HG02852 (cell line): ENCODE measurements around the gene CDH23.
"Not testable (repeated sequence)": the region's sequence is repeated elsewhere in the genome, so short reads cannot be mapped to it uniquely, and the experiment has no call there.

Experiments
- ATAC-seq: cut with Tn5 transposase; IDR thresholded peaks from one replicate; pipeline ENCODE4 v1.9.1; 2021; ENCODE audit warnings: mild to moderate bottlenecking, moderate library complexity; ENCODE audit not compliant: unreplicated experiment

CDH23 gene

GRCh38 chr10:71396711-71397295 is at the start of gene CDH23:
Gene CDH23 (plus strand): TSS chr10:71396920. CDS start chr10:71439832, 42,912 bp downstream.
- ATAC-seq = no peak

GRCh38 chr10:71347587-71348395 is 48.9 kb upstream of the CDH23 start:
- no peak for ATAC-seq

GRCh38 chr10:71348850-71349249 is 47.9 kb upstream of the CDH23 start:
- ATAC-seq = no peak

- no peak for ATAC-seq
These were observed 47.3 kb upstream of the CDH23 start for GRCh38 chr10:71349406-71349805.

- ATAC-seq = no peak
These were observed 45.6 kb upstream of the CDH23 start for GRCh38 chr10:71351087-71351486.

- no peak for ATAC-seq
These were observed 44.9 kb upstream of the CDH23 start for GRCh38 chr10:71351628-71352319.

- no peak for ATAC-seq
These were observed 43.1 kb upstream of the CDH23 start for GRCh38 chr10:71353639-71354038.

- no peak for ATAC-seq
These were observed 41.9 kb upstream of the CDH23 start for GRCh38 chr10:71354776-71355175.

GRCh38 chr10:71355886-71356285 is 40.8 kb upstream of the CDH23 start:
- ATAC-seq = no peak

- ATAC-seq = no peak
These were observed 38.9 kb upstream of the CDH23 start for GRCh38 chr10:71357792-71358265.

GRCh38 chr10:71358277-71358676 is 38.4 kb upstream of the CDH23 start:
- no peak for ATAC-seq

GRCh38 chr10:71358906-71359305 is 37.8 kb upstream of the CDH23 start:
- ATAC-seq = not testable (repeated sequence)

- ATAC-seq = peak; percentile 76
These were observed 37.2 kb upstream of the CDH23 start for GRCh38 chr10:71359364-71360046.

- ATAC-seq = no peak
These were observed 36.0 kb upstream of the CDH23 start for GRCh38 chr10:71360735-71361134.

- no peak for ATAC-seq
These were observed 35.1 kb upstream of the CDH23 start for GRCh38 chr10:71361581-71361980.

GRCh38 chr10:71362141-71362540 is 34.6 kb upstream of the CDH23 start:
- ATAC-seq = no peak

- no peak for ATAC-seq
These were observed 32.8 kb upstream of the CDH23 start for GRCh38 chr10:71363936-71364335.

- ATAC-seq = no peak
These were observed 31.4 kb upstream of the CDH23 start for GRCh38 chr10:71365366-71365765.

- no peak for ATAC-seq
These were observed 30.0 kb upstream of the CDH23 start for GRCh38 chr10:71366690-71367089.

- ATAC-seq = no peak
These were observed 29.4 kb upstream of the CDH23 start for GRCh38 chr10:71367271-71367670.

GRCh38 chr10:71368176-71368575 is 28.5 kb upstream of the CDH23 start:
- ATAC-seq = no peak
